Measurements from ENCODE around the gene MSI2. TPM values are rescaled to one million over a fixed set of nuclear protein-coding genes. Genes with fewer than 3 reads are reported as not detected.

Gene MSI2
- total RNA-seq, 1 donor from 2014 or later: 8.3 TPM

- peak in 1 of 2 donors; percentile 31 for DNase-seq (ENCODE audit: low read depth in 2 of 2)
Observed at GRCh38 chr17:57365420-57365819, 109.1 kb downstream of the MSI2 start.

- no peak for DNase-seq (ENCODE audit: low read depth in 2 of 2)
Observed at GRCh38 chr17:57366177-57366557, 109.8 kb downstream of the MSI2 start.

GRCh38 chr17:57366558-57367351, 110.4 kb downstream of the MSI2 start:
- no peak for DNase-seq (ENCODE audit: low read depth in 2 of 2)

GRCh38 chr17:57368637-57369336, 112.5 kb downstream of the MSI2 start:
- DNase-seq (ENCODE audit: low read depth in 2 of 2): peak in 1 of 2 donors; percentile 3

- DNase-seq (ENCODE audit: low read depth in 2 of 2): no peak
Observed at GRCh38 chr17:57369509-57369945, 113.2 kb downstream of the MSI2 start.

- no peak for DNase-seq (ENCODE audit: low read depth in 2 of 2)
Observed at GRCh38 chr17:57370037-57370581, 113.8 kb downstream of the MSI2 start.

- no peak for DNase-seq (ENCODE audit: low read depth in 2 of 2)
Observed at GRCh38 chr17:57370619-57371018, 114.3 kb downstream of the MSI2 start.

- DNase-seq (ENCODE audit: low read depth in 2 of 2): no peak
Observed at GRCh38 chr17:57372156-57372555, 115.8 kb downstream of the MSI2 start.

- no peak for DNase-seq (ENCODE audit: low read depth in 2 of 2)
Observed at GRCh38 chr17:57373048-57373447, 116.7 kb downstream of the MSI2 start.

GRCh38 chr17:57373756-57374155, 117.4 kb downstream of the MSI2 start:
- DNase-seq (ENCODE audit: low read depth in 2 of 2): no peak

- no peak for DNase-seq (ENCODE audit: low read depth in 2 of 2)
Observed at GRCh38 chr17:57375040-57375769, 118.9 kb downstream of the MSI2 start.

GRCh38 chr17:57375770-57376225, 119.5 kb downstream of the MSI2 start:
- no peak for DNase-seq (ENCODE audit: low read depth in 2 of 2)

GRCh38 chr17:57377094-57377493, 120.8 kb downstream of the MSI2 start:
- no peak for DNase-seq (ENCODE audit: low read depth in 2 of 2)

GRCh38 chr17:57379237-57379894, 123.0 kb downstream of the MSI2 start:
- peak in 1 of 2 donors; percentile 54 for DNase-seq (ENCODE audit: low read depth in 2 of 2)

- no peak for DNase-seq (ENCODE audit: low read depth in 2 of 2)
Observed at GRCh38 chr17:57379895-57380434, 123.6 kb downstream of the MSI2 start.

GRCh38 chr17:57381498-57381897, 125.2 kb downstream of the MSI2 start:
- DNase-seq (ENCODE audit: low read depth in 2 of 2): no peak

- DNase-seq (ENCODE audit: low read depth in 2 of 2): no peak
Observed at GRCh38 chr17:57384219-57384618, 127.9 kb downstream of the MSI2 start.

- DNase-seq (ENCODE audit: low read depth in 2 of 2): no peak
Observed at GRCh38 chr17:57385975-57386374, 129.7 kb downstream of the MSI2 start.

GRCh38 chr17:57387575-57387974, 131.3 kb downstream of the MSI2 start:
- no peak for DNase-seq (ENCODE audit: low read depth in 2 of 2)

GRCh38 chr17:57388131-57388725, 131.9 kb downstream of the MSI2 start:
- no peak for DNase-seq (ENCODE audit: low read depth in 2 of 2)

- DNase-seq (ENCODE audit: low read depth in 2 of 2): no peak
Observed at GRCh38 chr17:57389473-57389872, 133.2 kb downstream of the MSI2 start.
